GM19099 (cell line): ENCODE measurements around the gene IPPK.

Source experiments
- POLR2A ChIP-seq: IDR thresholded peaks from 3 replicates; pipeline ENCODE4 v1.6.1; 2011; ENCODE audit warnings: low read depth; ENCODE audit not compliant: insufficient read length; ENCODE audit errors: extremely low read depth

IPPK gene

DNA sequence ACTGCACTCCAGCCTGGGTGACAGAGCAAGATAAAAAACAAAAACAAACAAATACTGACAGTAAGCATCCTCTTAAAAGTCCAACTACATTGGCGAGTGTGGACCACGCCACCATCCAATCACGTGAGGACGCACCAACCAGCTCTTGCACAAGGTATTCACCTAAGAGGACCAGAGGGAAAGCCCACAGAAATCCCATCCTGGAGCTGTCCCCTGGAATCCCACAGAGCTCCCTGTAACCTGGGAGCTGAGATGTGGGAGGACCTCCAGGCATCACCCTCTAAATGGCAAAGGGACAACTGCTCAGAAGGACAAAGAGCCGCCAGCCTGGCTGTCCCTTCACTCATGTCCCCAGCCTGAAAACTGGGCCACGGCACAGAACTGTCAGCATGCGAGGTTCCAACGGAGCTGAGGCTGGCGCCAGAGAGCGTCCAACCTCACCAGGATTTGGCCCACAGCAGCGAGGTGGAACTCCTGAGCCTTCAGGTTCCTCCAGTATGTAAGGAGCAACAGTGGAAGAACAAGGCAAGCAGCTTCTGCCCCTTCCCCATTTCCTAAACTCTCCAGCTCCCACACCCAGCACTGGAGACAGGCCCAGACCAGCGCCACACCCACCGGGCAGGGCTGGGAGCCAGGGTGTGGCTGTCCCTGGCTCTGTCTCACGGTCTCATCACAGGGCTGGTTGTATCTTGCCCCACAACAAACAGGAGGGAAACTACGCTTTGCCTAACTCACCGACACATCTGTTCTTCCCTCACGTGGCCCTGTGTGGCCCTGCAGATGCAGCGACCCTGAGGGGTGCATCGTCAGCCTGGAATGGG lies 15.2 kb downstream of the IPPK start:
- no peak for TF ChIP-seq POLR2A

DNA sequence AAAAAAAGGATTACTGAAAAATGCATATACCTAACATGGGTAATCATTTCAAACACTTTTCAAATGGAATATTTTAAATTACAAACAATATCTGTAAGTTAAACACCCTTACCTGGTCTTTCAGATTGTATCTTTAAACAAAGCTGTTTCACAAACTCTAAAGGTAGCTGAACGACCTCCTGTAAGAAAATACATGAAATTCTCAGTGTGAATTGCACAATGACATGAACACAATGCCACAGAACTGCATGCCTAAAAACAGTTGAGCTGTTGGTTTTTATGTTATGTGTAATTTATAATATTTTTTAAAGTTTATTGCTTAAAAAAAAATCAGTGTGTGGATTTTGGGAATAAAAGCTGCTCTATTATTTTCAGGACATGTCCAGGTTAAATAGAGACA lies 17.5 kb downstream of the IPPK start:
- TF ChIP-seq POLR2A = no peak

DNA sequence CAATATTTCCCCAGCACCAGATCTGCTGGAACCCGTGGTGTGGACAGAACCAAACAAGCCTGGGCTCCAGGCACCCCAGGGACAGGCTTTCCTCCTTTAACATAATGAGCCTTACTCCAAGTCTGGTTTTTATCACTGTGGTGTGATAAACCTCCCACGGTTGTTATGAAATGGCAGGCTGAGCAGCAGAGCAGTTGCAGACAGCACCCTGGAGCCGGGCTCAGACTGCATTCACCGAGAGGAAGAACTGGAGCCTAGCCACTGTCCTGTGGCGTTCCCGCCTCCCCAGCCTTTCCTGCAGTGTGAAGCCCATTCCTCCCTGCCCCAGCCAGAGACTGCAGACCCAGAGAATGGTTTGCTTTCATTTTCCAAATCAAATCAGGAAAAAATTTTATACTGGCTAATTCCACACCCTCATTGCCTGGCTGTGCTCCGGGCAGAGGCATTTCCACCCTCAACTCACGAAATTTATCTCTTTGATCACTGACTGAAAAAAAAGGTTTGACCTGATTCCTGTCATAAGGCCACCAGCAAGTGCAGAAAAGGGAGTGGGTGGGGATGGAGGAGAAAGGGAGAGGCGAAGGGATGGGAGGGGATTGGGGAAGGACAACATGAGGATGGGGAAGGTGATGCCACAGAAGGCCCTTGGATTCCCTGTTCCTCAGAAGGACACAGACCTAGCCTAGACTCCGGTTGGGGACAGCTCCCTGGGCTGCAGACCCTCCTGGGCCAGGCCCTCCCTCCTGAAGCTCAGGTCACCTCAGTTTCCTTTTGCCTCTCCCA lies 18.9 kb downstream of the IPPK start:
- no peak for TF ChIP-seq POLR2A

DNA sequence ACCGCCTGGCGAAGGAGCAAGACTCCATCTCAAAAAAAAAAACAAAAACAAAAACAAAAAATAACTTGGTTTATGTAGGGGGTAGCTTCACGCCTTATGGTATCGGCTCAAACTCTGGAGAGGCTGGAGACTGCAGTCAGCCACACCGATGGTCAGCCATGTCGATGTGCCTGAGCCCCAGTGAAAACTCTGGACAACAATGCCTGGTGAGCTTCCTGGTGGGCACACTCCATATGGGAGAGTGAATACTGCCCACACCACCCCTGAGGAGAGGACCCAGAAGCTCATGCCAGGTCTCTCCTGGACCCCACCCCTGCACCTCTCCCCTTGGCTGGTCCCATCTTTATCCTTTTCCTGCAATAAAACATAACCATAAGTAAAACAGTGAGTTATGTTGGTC lies 19.6 kb downstream of the IPPK start:
- TF ChIP-seq POLR2A = no peak

DNA sequence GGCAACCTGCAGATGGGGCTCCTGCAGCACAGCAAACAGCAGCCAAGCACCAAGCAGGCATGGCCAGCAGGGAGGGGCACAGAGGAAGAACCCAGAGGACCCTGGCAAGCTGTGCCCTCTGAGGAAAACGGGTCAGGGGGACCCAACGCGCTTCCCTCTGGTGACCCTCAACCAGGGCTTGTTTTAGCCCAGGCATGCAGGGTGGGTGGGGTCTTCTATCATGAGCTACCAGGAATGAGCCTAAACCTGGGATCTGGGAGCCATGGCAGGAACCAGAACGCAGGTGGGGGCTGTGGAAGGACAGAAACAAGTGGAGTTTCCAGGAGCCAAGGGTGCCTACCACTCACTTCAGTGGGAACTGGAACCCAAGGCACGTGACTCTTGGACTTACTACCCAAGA lies 20.9 kb downstream of the IPPK start:
- no peak for TF ChIP-seq POLR2A

DNA sequence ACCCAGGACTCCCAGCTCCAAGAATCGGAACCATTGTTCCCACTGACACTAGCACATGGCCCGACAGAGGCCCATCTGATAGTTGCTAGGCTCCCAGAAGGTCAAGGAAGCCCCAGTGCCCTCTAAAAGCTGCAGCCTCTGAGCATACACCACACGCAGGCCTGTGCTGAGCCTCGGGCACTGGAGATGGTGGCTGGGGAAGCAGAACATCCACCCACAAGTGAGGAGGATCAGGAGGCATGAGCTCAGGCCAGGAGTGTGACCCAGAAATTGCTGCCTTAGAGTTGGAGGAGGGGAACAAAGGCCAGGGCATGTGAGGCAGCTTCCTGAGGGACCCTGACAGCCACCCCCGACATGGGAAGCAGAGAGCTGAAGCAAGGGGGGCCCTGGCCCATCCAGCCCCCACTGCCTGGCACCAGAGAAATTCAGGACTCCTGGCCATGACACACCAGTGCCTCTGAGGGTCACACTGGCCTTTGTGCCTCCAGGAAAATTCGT lies 21.4 kb downstream of the IPPK start:
- no peak for TF ChIP-seq POLR2A

DNA sequence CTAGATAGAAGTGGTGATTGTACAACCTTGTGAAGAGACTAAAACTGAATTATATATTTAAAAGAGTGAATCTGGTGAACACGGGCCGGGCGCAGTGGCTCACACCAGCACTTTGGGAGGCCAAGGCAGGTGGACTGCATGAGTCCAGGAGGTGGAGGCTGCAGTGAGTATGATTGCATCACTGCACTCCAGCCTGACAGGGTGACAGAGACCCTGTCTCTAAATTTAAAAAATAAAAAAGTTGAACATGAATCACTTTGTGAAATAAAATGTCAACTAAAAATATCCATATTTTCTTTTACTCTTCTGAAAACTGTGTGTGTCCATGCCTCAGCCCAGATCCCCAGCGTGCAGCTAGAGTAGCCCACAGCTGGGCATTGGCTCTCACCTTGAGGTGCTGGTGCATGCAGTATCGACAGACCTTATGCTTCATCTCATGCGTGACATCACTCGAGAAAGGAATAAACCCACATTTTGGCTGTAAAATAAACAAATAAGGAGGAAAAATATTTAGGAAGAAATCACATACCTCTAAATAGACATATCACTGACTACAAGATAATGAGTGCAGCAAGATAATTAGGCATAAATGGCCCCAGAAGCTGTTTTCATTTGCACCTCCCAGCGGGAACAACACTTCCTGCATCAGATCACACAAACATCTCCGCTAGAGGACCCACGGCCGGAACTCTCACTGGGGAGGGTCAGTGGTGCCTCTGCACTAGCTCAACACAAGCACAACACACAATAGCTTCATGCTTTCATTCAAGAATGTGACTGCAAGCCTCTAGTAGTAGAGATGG lies 22.1 kb downstream of the IPPK start:
- no peak for TF ChIP-seq POLR2A

DNA sequence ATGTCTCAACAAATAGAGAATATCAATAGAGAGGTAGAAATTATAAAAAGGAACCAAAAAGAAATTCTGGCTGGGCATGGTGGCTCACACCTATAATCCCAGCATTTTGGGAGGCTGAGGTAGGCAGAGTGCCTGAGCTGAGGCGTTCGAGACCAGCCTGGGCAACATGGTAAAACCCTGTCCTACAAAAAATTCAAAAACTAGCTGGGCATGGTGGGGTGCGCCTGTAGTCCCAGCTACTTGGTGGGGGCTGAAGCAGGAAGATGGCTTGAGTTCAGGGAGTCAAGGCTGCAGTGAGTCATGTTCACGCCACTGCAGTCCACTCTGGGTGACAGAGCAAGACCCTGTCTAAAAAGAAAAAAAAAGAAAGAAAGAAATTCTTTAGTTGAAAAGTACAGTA lies 24.9 kb downstream of the IPPK start:
- no peak for TF ChIP-seq POLR2A

DNA sequence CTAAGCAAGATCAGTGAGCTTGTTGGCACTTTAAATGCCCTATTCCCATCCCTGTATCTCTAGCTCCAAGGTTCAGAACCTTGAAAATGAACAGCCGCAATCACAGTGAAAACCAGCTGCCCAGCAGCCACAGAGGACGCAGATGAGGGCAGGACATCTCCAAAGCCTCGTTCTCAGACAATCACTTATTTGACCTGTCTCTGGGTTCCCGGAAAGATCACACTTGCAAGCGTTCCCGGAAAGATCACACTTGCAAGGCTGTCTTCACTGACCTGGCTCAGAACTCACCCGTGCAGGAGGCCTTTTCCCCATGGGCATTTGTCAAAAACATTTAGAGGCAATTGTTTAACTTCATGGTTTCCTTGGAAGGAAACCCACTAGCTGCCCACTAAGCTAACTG lies 25.7 kb downstream of the IPPK start:
- no peak for TF ChIP-seq POLR2A

DNA sequence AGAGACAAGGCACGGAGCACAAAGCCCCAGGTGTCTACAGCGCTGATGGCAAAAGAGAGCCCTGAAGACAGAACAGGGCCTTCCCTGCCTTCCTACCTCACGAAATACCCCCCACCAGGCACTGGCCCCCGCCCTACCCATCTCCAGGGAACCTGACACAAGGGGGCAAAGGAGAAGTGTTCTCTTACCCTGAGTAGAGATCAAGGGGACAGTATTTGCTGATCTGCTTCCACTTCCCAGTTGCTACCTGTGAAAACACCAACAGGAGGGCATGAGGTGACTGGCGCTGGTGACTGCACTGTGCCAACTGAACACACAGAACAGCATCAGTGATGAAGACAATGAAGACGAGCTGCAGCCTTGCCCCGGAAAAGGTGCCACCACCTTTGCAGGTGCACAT lies 27.4 kb downstream of the IPPK start:
- TF ChIP-seq POLR2A = no peak

DNA sequence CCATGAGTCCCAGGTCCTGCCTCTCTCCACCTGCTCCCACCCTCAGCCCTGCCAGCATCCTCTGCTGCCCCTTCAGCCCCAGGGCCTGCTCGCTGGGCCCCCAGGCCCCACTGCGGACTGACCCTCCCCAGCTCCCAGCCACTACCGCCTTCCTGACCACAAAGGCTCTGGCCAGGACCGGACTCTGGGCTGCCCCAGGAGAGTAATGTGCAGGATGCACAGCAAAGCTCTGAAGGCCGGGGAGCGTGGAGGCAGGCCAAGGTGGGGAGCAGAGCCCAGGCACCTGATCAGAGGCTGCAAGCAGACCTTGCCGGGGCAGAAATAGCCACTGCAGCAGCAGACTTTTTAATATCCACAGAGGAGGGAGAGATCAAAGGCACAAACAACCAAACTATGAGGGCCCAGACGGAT lies 27.9 kb downstream of the IPPK start:
- no peak for TF ChIP-seq POLR2A

DNA sequence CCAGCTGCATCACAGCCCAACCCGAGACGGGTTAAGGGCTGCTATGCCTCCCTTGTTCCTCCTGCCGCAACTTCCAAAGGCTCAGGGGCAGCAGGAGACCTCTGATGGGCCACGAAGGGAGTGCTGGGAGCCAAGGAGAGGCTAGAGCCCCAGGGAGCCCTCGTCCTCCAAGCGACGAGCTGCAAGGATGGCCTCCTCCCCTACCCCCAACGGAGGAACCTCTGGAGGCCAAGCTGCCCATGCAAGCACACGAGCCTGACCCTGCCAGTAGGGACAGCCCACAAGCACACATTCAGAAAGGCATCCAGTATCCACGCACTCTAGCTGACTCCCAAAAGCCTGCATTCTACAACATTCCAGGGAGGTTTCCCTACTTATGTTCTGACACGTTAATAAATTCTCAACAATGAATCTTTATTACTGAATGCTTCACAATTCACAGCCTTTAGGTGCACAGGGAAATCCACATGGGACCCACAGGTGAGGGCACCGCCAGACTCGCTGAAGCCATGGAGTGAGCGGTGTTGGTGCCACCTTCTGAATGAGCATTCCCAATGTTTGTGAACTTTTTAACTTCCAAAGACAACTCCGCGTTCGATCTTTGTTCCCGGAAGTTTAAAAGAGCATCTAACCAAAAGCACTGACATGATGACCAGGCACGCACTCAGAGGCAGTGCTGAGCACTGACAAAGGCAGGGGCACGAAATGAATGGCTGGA lies 28.7 kb downstream of the IPPK start:
- no peak for TF ChIP-seq POLR2A

DNA sequence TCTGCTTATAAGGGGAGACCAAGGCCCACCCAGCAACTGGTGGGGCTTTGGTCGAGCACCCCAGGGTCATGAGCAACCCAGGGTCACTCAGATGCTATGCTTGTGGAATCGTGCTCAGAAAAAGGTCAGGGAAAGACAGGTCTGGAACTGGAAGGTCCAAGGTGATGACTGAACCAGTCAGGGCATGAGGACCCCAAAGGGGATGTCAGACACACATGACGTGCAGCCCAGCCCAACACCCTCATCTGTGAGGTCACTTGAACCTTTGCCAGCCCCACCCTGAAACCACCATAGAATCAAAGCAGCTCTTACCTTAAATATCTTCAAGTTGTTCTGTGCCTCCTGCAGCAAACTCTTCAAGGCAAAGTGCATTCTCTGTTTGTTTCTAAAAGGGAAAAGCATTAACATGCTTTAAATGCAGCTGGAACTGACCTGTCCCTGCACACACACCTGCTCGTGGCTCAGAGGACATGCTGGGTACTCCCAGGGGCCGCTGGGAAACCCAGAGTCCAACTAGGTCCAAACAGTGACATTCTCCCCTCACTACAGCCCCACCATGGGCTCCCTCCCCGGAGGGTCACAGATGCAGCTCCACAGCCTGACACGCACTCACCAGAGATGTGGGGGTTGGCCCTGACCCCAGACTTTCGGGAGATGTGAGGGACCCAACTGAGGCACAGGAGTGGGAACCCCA lies 29.4 kb downstream of the IPPK start:
- TF ChIP-seq POLR2A = no peak

DNA sequence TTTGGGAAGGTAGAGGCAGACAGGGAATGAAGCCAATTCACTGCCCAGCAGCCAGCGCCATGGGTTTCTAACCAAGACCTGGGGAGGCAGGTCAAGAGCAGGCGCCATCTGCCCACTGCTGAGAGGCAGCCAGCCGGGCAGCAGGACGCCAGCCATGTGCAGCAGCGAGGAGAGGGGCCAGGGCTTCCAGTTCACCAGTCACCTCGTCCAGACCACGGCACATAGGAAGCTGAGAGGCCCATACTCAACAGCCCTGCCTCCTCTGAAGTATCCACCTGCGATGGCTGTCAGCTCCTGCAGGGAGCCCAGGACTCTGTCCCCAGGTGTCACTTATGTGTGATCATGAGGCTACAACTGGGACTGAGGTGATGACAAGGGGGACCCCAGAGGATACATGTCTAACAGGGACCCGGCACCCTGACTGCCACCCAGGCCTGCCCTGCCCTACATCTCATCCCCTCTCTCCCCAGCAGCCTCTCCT lies 30.1 kb downstream of the IPPK start:
- no peak for TF ChIP-seq POLR2A
